ENCODE measurements around the gene DYNC2H1.

Gene DYNC2H1

DNA sequence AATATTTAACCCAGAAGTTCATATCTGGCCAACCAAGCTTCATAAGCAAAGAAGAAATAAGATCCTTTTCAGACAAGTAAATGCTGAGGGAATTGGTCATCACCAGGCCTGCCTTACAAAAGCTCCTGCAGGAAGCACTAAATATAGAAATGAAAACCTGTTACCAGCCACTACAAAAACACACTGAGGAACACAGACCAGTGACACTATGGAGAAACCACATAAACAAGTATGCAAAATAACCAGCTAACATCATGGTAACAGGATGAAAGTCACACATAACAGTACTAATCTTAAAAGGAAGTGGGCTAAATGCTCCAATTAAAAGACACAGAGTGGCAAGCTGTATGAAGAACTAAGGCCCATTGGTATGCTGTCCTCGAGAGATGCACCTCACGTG lies 311.4 kb downstream of the DYNC2H1 start:
- H3K4me3 ChIP-seq (ENCODE audit: low read depth, low read length) = no peak overlapping the region
- TF ChIP-seq, protein P1, sequence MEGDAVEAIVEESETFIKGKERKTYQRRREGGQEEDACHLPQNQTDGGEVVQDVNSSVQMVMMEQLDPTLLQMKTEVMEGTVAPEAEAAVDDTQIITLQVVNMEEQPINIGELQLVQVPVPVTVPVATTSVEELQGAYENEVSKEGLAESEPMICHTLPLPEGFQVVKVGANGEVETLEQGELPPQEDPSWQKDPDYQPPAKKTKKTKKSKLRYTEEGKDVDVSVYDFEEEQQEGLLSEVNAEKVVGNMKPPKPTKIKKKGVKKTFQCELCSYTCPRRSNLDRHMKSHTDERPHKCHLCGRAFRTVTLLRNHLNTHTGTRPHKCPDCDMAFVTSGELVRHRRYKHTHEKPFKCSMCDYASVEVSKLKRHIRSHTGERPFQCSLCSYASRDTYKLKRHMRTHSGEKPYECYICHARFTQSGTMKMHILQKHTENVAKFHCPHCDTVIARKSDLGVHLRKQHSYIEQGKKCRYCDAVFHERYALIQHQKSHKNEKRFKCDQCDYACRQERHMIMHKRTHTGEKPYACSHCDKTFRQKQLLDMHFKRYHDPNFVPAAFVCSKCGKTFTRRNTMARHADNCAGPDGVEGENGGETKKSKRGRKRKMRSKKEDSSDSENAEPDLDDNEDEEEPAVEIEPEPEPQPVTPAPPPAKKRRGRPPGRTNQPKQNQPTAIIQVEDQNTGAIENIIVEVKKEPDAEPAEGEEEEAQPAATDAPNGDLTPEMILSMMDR (IDR thresholded peaks at IDR 0.05; ENCODE audit: low read depth, low read length, missing control alignments) = no peak
- no peak for DNase-seq (ENCODE audit: low read depth)

DNA sequence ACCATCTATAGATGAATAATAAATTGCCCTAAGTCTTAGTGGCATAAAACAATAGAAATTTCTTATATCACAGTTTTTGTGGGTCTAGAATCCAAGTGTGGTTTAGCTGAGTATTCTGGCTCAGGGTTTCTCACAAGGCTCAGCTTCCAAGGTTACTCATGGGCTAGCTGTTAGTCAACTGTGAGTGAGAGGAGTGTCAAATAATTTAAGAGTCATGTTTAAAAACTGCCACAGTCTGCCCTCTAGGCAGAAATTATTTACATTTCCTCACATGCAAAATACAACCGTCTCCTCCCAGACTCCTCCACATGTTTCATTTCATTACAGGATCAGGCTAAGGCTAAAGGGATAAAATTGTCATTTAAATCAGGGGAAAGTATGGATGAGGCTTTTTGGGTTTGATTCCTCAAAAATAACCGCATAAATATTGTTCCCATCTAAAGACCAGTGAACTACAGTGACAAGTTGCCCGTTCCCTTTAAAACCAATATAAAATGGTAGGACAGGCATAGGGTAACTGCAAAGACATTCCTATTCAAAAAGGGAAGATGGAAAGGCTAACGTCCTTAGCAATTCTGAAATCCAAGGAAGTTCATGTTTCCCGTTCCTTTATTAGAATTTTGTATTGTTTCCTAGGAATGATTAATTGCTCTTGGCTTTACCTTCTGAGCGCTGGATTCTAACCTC lies 324.3 kb downstream of the DYNC2H1 start:
- no peak for DNase-seq (ENCODE audit: low read depth)

DNA sequence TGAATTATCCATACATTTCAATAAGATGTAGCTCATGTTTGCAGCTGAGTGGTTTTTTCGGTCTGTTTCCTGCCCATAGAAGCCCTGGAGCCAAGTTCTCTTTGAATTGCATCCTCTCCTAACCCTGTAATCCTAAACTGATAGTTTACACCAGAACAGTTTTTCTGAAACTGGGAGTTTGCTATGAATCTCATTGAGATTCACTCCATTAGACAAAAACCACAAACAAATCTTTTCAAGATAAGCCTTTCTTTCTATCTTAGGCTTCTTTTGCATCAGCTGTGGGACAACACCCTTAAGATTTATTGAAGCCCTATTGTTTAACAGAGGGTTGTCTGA lies 324.8 kb downstream of the DYNC2H1 start:
- TF ChIP-seq, protein P1 (IDR thresholded peaks at IDR 0.05; ENCODE audit: low read depth, low read length, missing control alignments) = no peak
- no peak for DNase-seq (ENCODE audit: low read depth)
- H3K4me3 ChIP-seq (ENCODE audit: low read depth, low read length) = no peak overlapping the region

More for the DNA sequence above, 324.3 kb downstream of the DYNC2H1 start:
- no peak overlapping the region for H3K4me3 ChIP-seq (ENCODE audit: low read depth, low read length)
- TF ChIP-seq, protein P1 (IDR thresholded peaks at IDR 0.05; ENCODE audit: low read depth, low read length, missing control alignments) = no peak

DNA sequence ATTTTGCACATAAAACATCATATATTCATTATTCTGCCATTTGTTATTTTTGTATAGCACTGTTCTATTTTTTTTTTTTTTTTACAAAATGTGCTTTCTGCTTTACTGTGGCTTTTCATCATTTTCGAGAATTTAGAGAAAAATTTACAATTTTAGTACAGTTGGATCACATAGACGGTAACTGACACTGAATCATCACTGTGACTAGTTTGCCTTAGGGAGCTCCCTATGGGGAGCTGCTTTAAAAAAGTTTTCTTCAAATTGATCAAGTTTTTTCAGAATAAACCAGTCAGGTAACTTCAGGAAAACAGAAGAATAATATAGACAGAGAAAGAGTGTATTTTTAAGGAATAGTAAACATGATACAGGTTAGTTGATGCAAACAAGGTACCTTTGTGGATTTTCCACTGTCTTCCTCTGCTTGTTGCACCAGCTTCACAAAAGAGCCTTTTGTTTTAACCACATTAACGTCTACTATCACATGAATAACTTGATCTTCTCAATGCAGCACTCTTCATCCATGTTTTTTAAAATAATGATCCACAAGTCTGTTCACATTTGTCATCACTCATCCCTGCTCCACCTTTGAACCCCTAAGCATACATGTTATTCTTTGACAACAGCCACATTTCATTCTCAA lies 327.0 kb downstream of the DYNC2H1 start:
- TF ChIP-seq, protein P1 (IDR thresholded peaks at IDR 0.05; ENCODE audit: low read depth, low read length, missing control alignments) = no peak
- no peak for DNase-seq (ENCODE audit: low read depth)
- H3K4me3 ChIP-seq (ENCODE audit: low read depth, low read length) = no peak overlapping the region

DNA sequence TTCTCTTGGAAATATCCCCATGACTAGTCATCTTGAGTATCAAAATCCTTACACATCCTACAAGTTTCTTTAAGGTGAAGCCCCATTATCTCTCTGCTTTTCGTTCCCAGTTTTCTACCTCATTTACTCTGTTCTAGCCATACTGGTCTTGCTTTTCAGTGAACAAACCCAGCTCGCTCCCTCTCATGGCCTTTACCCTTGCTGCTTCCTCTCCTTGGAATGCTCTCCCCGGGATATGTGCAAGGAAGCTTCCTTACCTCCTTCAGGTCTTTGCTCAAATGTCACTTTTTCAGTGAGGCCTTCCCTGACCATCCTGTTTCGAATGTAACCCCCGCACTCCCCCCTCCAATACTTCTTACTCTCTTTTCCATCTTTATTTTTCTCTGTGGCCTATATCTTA lies 331.8 kb downstream of the DYNC2H1 start:
- H3K4me3 ChIP-seq (ENCODE audit: low read depth, low read length) = no peak overlapping the region
- no peak for DNase-seq (ENCODE audit: low read depth)
- TF ChIP-seq, protein P1 (IDR thresholded peaks at IDR 0.05; ENCODE audit: low read depth, low read length, missing control alignments) = no peak

DNA sequence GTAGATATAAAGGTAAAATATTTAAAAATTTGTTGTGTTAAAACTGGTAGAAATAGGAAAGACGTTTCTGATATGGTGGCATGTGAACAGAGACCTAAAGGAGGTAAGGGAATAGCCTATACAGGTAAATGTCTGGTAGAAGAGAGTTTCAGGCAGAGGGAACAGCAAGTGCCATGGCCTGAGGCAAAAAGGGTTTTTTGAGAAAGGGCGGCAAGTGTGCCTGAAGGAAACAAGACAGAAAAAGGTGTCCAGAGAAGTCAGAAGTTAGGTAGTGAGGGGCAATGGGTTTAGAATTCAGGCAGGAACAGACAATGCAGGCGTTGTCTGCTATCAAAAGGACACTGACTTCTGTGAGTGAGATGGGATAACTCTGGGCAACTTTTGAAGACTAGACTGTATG lies 339.7 kb downstream of the DYNC2H1 start:
- H3K4me3 ChIP-seq (ENCODE audit: low read depth, low read length) = no peak overlapping the region
- TF ChIP-seq, protein P1 (IDR thresholded peaks at IDR 0.05; ENCODE audit: low read depth, low read length, missing control alignments) = no peak
- no peak for DNase-seq (ENCODE audit: low read depth)

DNA sequence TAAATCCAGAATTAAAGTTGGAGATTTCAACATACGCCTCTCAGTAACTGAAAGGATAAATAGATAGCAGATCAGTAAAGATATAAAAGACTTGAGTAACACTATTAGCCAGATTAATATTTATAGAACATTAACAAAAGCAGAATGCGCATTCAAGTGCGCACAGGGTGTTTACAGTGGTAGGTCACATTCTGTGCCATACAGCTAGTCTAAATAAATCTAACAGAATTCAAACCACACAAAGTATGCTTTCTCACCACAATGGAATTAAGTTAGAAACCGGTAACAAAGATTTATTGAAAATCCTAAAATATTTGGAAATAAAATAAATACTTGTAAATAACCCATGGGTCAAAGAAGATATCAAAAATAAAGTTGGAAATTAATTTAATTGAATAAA lies 341.0 kb downstream of the DYNC2H1 start:
- H3K4me3 ChIP-seq (ENCODE audit: low read depth, low read length) = no peak overlapping the region
- TF ChIP-seq, protein P1 (IDR thresholded peaks at IDR 0.05; ENCODE audit: low read depth, low read length, missing control alignments) = no peak
- DNase-seq (ENCODE audit: low read depth) = no peak
